Measurements from ENCODE around the gene UBAC2.

The UBAC2 gene

DNA sequence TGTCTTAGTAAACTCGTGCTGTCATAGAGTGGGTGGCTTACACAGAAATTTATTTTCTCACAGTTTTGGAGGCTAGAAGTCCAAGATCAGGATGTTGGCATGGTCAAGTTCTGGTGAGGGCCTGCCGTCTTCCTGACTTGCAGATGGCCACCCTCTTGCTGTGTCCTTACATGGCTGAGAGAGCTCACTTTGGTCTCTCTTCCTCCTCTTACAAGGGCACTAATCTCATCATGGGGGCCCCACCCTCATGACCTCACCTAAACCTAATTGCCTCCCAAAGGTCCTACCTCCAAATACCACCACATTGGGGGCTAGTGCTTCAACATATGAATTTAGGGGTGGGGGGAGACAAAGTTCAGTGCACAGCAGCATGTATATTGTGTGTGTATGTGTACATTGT lies 71.8 kb downstream of the UBAC2 start:
- no peak for DNase-seq (ENCODE audit: low read depth)

DNA sequence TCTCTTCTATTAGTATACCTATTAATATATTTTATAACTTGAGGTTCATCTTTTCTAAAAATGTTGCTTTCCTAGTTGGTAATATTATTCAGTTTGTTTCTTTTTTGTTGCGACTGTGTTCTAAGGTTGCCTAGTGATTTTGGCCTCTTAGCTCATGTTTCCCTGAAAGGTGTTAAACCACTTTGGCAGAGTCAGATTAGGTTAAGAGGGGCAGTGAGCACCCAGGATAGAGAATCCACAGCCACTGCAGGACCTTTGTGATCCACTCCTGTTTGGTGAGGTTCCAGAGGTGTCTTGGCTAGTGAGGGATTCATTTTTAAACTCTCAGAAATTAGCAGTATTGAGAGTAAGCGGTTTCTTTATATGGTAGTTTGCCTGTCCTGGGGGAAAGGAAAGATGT lies 72.5 kb downstream of the UBAC2 start:
- DNase-seq (ENCODE audit: low read depth), result no peak

DNA sequence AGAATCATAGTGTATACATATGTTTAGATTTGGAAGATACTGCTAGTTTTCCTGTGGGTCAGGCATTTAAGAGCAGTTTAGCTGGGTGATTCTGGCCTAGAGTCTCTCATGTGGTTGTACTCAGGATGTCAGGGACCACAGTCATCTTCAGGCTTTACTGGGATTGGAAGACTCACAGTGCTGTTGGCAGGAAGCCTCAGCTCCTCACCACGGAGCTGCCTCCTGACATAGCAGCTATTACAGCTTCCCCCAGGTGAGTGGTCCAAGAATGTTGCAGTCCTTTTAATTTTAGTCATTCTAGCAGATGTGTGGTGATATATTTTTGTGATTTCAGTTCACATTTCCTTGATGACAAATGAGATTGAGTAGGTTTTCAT lies 74.4 kb downstream of the UBAC2 start:
- DNase-seq (ENCODE audit: low read depth), result no peak

DNA sequence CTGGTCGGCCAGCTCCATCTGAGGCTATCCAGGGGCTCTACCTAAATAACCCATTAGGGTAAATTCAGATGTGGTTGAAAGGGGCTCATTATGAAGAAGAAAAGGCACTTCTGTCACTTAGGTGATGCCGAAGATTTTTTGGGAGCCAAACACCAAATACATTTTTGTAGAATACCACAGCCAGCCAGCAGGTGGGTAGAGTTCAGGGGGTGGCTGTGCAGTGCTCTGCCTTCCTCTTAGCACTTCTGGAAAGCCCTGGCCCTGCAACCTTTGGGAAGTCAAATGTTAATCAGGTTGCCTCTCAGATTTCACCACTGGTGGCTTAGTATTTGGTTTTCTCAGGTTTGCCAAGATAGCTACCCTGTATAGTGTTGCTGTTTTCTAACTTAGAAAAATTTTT lies 76.1 kb downstream of the UBAC2 start:
- DNase-seq (ENCODE audit: low read depth), result no peak

- DNase-seq (ENCODE audit: low read depth), result no peak
These were observed 77.0 kb downstream of the UBAC2 start for GRCh38 chr13:99277629-99278028.

DNA sequence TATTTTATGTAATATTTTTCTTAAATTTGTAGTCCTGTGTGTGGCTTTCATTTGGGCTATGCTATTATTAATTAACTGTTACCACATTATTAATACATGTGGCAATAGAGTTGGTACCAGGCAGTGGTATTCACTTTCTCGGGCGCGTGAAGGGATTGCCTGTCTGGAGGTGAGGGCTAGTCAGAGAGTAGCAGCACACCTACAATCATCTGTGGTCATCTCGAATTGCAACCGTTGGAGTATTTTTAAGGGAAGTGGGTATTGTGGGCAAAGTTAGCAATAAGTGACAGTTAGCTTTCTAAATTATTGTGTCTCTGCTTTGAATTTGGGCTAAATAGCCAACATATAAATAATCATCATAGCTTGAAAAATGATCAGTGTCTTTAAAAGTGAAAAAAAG lies 77.5 kb downstream of the UBAC2 start:
- no peak for DNase-seq (ENCODE audit: low read depth)

DNA sequence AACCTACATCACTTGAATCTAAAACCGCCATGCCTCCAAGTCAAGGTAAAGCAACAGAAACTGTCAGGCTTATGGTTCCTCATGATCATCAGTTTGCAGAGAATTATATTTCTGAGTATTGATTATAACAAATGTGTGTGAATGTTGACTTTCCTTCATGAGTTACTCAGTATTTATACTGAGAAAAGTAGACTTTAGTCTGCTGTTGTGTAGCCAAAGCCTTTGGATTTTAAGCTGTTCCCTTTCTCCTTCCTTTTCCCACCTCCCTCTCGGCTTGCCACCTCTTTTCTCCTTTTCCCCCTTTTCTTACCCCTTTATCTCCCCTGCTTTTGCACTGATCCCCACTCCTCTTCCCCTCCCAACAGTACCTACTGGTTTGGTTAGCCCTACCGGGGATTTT lies 78.2 kb downstream of the UBAC2 start:
- no peak for DNase-seq (ENCODE audit: low read depth)

GRCh38 chr13:99279637-99280036 lies 79.0 kb downstream of the UBAC2 start:
- no peak for DNase-seq (ENCODE audit: low read depth)

GRCh38 chr13:99280166-99280565 lies 79.5 kb downstream of the UBAC2 start:
- no peak for DNase-seq (ENCODE audit: low read depth)

- DNase-seq (ENCODE audit: low read depth), result no peak
These were observed 81.2 kb downstream of the UBAC2 start for GRCh38 chr13:99281811-99282263.

- no peak for DNase-seq (ENCODE audit: low read depth)
These were observed 81.9 kb downstream of the UBAC2 start for GRCh38 chr13:99282264-99283231.

GRCh38 chr13:99285432-99286182 lies 85.0 kb downstream of the UBAC2 start:
- DNase-seq (ENCODE audit: low read depth), result no peak

DNA sequence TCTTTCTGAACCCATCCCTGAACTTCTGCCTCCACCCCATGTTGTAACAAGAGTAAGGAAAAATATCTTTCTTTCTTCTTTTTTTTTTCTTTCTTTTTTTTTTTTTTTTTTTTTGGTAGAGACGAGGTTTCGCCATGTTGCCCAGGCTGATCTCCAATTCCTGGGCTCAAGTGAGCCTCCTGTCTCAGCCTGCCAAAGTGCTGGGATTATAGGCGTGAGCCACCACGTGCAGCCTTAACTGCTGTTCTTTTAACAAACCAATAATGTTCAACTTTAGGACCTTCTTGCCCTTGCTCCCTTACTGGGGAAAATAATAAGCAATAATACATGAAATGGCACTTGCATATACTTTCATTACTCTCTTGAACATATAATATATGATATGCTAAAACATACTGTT lies 86.9 kb downstream of the UBAC2 start:
- DNase-seq (ENCODE audit: low read depth), result no peak

DNA sequence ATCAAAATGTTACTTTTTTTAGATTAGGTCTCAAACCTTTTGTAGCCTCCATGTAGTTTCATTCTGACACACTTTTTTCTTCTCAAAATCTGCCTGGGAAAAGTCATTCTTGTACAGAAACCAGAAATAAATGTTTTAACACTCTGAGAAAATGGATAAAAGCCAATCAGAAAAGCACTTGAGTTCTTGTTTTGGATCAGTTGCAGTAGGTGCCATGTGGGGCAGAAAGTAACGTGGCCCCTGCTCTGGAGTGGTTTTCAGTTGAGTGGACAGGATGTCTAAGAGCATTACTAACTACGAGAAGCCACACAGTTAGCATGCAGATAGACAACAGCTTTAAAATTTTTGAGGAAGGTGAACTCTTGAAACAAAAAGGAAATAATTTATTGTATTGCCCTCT lies 87.4 kb downstream of the UBAC2 start:
- no peak for DNase-seq (ENCODE audit: low read depth)

DNA sequence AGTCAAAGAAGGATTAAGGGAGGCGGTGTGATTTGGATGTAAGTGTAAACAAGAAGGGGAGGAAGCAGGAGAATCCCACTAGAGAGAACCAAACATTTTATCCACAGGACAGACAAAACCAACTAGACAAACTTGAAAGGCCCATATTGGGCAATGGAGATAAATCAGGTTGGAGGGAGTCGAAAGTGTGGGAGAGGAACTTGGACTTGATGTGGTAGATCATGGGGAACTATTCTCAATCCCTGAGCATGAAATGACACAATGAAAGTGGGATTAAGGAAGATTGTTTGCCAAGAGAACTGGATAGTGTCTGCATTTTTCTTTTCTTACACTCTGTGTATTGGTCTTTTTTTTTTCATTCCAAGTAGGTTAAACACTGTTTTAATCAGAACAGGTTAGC lies 88.6 kb downstream of the UBAC2 start:
- no peak for DNase-seq (ENCODE audit: low read depth)

- no peak for DNase-seq (ENCODE audit: low read depth)
These were observed 89.2 kb downstream of the UBAC2 start for GRCh38 chr13:99289674-99290337.

DNA sequence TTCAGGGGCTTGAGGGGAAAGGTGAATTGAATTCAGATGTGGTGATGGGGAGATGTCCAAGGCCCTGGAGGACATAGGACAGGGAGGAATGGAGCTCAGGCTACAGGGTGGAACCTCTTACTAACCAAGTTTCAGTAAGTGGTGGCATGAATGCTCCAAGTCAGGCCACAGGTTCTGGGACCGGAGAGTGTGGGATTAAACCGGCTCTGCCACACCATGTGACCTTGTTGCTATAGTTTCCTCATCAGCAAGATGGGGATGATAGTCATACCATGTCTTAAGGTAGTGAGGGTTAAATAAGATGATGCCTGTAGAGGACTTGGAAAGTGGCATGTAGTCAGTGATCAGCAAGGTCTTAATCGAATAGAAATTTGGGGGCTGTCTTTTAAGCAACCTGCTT lies 90.2 kb downstream of the UBAC2 start:
- no peak for DNase-seq (ENCODE audit: low read depth)

DNA sequence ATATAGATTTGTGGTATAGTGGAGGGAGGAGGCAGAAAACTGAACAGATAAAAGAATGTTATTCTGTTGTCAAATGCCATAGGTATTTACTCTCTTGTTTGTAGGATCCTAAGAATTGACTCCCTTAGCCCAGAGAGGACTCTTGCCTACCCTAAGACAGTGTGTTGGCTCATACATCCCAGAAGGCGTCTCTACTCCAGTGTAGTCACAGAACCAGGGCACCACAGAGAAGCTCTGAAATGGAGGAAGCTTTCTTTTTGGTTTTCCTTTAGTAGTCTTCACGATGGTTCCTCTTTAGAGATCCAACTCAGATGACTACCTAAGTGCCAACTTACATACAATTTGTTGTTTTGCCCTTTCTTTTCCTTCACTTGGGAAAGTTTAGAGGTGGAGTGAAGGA lies 92.5 kb downstream of the UBAC2 start:
- no peak for DNase-seq (ENCODE audit: low read depth)

DNA sequence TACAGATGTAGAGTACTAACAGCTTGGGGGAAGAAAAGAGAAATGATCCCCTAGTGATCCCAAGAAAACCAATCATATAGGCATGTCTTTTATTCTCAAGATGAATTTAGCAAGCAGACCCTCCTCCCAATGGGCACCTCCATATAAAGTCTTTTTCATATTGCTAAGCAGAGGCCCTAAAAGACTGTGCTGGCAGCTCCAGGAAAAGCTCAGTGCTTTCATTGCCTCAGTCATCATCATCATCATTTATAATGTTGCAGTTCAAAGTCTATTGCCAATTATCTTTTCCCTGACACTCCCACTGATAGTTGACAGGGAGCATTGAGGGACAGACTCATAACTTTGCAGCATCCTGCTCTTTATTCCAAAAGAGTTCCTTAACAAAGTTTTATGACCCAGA lies 93.5 kb downstream of the UBAC2 start:
- DNase-seq (ENCODE audit: low read depth), result no peak

DNA sequence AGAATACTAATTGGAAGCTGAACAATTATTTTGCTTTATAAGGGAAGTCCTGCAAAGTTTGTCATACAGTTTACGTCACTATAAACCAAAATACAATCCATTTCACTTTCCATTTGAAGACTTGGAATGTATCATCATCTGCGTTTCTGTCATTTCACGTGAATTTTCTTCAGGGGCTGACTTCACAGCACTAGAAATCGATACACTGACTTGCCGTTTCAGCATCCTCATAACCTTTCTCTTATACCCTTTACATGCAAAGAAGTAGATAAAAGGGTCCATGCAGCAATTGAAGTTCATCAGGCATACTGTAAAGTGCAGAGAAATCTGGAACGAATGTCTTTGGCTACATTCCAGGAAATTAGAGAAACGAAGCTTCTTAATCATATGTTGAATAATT lies 94.3 kb downstream of the UBAC2 start:
- DNase-seq (ENCODE audit: low read depth), result no peak

GRCh38 chr13:99295488-99296252 lies 95.0 kb downstream of the UBAC2 start:
- DNase-seq (ENCODE audit: low read depth), result no peak

DNA sequence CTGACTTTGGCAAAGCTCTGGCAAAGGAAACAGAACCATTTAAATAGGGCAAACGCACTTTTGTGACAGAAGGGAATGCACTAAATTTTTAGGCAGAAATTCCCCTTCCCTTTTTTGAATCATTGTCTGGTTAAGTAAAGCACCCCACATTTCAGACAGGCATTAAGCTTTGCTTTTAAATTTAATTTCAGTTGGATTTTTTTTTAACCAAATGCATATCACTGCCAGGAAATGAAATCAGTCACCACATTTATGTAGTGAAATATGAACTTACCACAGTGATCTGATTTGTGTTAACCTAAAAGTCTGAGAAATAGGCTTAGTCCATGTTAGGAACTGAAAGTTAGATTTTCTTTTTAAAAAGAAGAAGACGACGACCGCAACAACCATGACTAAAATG lies 95.7 kb downstream of the UBAC2 start:
- DNase-seq (ENCODE audit: low read depth), result no peak
